Keratinocyte (primary cell): ENCODE measurements around the gene GALNT6.

ENCODE experiments used
- EZH2 ChIP-seq: IDR thresholded peaks from one replicate; pipeline ENCODE4 v1.6.1; 2012; ENCODE audit warnings: inconsistent platforms, mild to moderate bottlenecking, low read length, moderate library complexity
- TF ChIP-seq, protein P1 (sequence below), 3 experiments: IDR thresholded peaks in 1 of 3; conservative IDR thresholded peaks in 1 of 3; optimal IDR thresholded peaks in 1 of 3; 2 replicates in 2 of 3; 3 replicates in 1 of 3; pipeline versions ENCODE3 to v1.5.1; 2011; ENCODE audit warnings: low read length in 3 of 3, mild to moderate bottlenecking in 3 of 3, moderate library complexity in 2 of 3, control low read depth in 1 of 3, inconsistent platforms in 1 of 3; ENCODE audit not compliant: insufficient read depth in 2 of 3; ENCODE audit errors: extremely low read depth in 1 of 3

DNA sequence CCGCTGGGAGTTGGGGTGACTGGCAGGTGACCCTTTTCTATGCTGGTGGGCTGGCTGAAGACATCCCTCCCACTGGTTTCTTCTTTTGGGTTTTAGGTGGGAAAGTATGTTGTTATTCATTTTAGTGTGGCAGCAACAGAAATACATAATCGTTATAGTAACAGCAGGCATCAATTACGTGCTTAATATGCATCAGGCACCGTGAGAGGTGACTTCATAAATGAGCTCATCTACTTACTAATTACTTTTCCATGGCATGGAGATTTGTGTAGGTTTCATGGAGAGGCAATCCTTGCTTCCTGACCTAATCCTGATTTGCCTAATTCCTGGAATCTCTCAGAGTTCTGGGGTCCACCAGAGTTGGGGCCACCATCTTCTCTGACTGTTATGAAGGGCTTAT is 31.4 kb downstream of the GALNT6 start:
- TF ChIP-seq, protein P1, sequence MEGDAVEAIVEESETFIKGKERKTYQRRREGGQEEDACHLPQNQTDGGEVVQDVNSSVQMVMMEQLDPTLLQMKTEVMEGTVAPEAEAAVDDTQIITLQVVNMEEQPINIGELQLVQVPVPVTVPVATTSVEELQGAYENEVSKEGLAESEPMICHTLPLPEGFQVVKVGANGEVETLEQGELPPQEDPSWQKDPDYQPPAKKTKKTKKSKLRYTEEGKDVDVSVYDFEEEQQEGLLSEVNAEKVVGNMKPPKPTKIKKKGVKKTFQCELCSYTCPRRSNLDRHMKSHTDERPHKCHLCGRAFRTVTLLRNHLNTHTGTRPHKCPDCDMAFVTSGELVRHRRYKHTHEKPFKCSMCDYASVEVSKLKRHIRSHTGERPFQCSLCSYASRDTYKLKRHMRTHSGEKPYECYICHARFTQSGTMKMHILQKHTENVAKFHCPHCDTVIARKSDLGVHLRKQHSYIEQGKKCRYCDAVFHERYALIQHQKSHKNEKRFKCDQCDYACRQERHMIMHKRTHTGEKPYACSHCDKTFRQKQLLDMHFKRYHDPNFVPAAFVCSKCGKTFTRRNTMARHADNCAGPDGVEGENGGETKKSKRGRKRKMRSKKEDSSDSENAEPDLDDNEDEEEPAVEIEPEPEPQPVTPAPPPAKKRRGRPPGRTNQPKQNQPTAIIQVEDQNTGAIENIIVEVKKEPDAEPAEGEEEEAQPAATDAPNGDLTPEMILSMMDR (optimal IDR thresholded peaks at IDR 0.05 in 1 of 3, IDR thresholded peaks at IDR 0.05 in 1 of 3, conservative IDR thresholded peaks at IDR 0.05 in 1 of 3; ENCODE audit: extremely low read depth in 1 of 3, insufficient read depth in 2 of 3, low read length in 3 of 3) = no peak
- TF ChIP-seq EZH2 = no peak
